HG03432 (cell line): ENCODE data around the gene NR1H2.

Experiments used
- ATAC-seq: cut with Tn5 transposase; IDR thresholded peaks from one replicate; pipeline ENCODE4 v1.9.1; 2021; ENCODE audit warnings: mild to moderate bottlenecking, moderate library complexity; ENCODE audit not compliant: unreplicated experiment

Gene NR1H2

GRCh38 chr19:50420127-50420526 is 43.9 kb downstream of the NR1H2 start:
- ATAC-seq = no peak

DNA sequence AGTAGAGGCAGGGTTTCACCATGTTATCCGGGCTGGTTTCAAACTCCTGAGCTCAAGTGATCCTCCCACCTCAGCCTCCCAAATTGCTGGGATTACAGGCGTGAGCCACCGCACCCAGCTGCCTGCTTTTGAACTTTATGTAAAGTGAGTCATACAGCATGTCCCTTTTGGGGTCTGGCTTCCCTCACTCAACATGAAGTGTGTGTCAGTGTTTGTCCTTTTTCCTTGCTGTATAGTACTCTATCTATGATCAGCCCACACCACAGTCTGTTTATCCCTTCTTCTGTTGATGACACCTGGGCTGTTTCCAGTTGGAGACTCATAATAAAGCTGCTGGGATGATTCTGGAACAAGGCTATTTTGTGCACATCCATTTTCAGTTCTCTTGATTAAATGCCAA is 44.6 kb downstream of the NR1H2 start:
- no peak for ATAC-seq

GRCh38 chr19:50422397-50423278 is 46.4 kb downstream of the NR1H2 start:
- no peak for ATAC-seq

GRCh38 chr19:50423279-50424113 is 47.2 kb downstream of the NR1H2 start:
- no peak for ATAC-seq

GRCh38 chr19:50425581-50425980 is 49.3 kb downstream of the NR1H2 start:
- no peak for ATAC-seq

- ATAC-seq = no peak
Observed at GRCh38 chr19:50427318-50427925, 51.2 kb downstream of the NR1H2 start.

DNA sequence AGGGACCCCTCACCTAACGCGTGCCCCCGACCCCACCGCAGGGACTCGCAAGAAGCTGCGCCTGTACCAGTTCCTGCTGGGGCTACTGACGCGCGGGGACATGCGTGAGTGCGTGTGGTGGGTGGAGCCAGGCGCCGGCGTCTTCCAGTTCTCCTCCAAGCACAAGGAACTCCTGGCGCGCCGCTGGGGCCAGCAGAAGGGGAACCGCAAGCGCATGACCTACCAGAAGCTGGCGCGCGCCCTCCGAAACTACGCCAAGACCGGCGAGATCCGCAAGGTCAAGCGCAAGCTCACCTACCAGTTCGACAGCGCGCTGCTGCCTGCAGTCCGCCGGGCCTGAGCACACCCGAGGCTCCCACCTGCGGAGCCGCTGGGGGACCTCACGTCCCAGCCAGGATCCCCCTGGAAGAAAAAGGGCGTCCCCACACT is 51.8 kb downstream of the NR1H2 start:
- no peak for ATAC-seq

DNA sequence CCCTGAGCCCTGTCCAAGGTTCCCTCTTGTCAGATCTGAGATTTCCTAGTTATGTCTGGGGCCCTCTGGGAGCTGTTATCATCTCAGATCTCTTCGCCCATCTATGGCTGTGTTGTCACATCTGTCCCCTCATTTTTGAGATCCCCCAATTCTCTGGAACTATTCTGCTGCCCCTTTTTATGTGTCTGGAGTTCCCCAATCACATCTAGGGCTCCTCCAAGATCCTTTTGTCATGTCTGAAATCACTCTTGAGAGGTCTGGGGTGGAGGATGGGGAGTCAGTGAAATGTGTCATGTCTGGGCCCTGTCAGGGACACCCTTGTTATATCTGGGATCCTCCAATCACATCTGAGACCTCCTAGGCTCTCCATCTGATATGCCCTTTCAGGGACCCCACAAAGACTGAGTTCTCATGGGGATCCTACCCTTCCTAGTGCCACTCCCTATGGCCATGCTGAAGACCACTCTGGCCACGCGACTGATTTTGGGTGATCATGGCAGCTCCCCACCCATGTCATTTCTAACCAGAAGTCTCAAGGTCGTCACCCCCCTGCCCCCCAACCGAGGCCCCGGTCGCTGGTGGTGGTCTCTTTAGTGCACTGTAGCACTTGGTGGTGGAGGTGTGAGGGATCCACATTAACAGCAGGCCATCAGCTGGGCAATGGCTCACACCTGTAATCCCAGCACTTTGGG is 52.7 kb downstream of the NR1H2 start:
- ATAC-seq = no peak

GRCh38 chr19:50430888-50431342 is 54.7 kb downstream of the NR1H2 start:
- ATAC-seq = no peak

GRCh38 chr19:50431343-50432220 is 55.3 kb downstream of the NR1H2 start:
- peak; percentile 77 for ATAC-seq

- ATAC-seq = no peak
Observed at GRCh38 chr19:50432221-50433028, 56.2 kb downstream of the NR1H2 start, which contains the start of gene MYBPC2. MYBPC2 (plus strand) TSS chr19:50432892; CDS start chr19:50432954, 62 bp downstream.
